GM13977 (cell line): Measurements from ENCODE around the gene SERTAD3.

Experiments used
- DNase-seq: peaks from one replicate; pipeline ENCODE4 v3.0.0; 2012; ENCODE audit warnings: low spot score
- CTCF ChIP-seq: IDR thresholded peaks from 2 replicates; pipeline ENCODE4 v1.5.1; 2012; ENCODE audit warnings: mild to moderate bottlenecking, control low read depth; ENCODE audit not compliant: insufficient read depth; ENCODE audit errors: extremely low read depth, missing control alignments
- in situ Hi-C: fragments of 300-500 bp; cut with MboI; formaldehyde crosslinking; loops from one replicate; pipeline ENCODE4 v1.12.0; 2022; ENCODE audit warnings: low sequenced_read_pairs, low pct_unique_long_range_greater_than_20kb, mixed read lengths, inconsistent platforms; ENCODE audit not compliant: unreplicated experiment

SERTAD3 gene

GRCh38 chr19:40396886-40397567 is 47.1 kb downstream of the SERTAD3 start:
- in situ Hi-C loops: no loop called here
- no peak for DNase-seq
- no peak for TF ChIP-seq CTCF

GRCh38 chr19:40395956-40396355 is 48.2 kb downstream of the SERTAD3 start:
- DNase-seq: no peak
- TF ChIP-seq CTCF: no peak
- in situ Hi-C loops: no loop called here

GRCh38 chr19:40394816-40395210 is 49.3 kb downstream of the SERTAD3 start:
- in situ Hi-C loops: no loop called here
- TF ChIP-seq CTCF: no peak

GRCh38 chr19:40393894-40394815 is 50.0 kb downstream of the SERTAD3 start:
- in situ Hi-C loops: no loop called here
- no peak for DNase-seq
- no peak for TF ChIP-seq CTCF

More at GRCh38 chr19:40394816-40395210, 49.3 kb downstream of the SERTAD3 start:
- DNase-seq: no peak

GRCh38 chr19:40392894-40393517 is 51.1 kb downstream of the SERTAD3 start:
- no peak for DNase-seq
- TF ChIP-seq CTCF: peak; percentile 29
- in situ Hi-C loops: no loop called here

- no peak for DNase-seq
- in situ Hi-C loops: no loop called here
These were observed 52.0 kb downstream of the SERTAD3 start for GRCh38 chr19:40392123-40392522.

More at GRCh38 chr19:40392123-40392522, 52.0 kb downstream of the SERTAD3 start:
- TF ChIP-seq CTCF: no peak
